ENCODE results near the gene BNIP3. TPM values are rescaled to one million over a fixed set of nuclear protein-coding genes. Genes with fewer than 3 reads are reported as not detected.

The BNIP3 gene
- total and polyA plus RNA-seq, 2 experiments from 2014 or later = 82.4 to 112 TPM

DNA sequence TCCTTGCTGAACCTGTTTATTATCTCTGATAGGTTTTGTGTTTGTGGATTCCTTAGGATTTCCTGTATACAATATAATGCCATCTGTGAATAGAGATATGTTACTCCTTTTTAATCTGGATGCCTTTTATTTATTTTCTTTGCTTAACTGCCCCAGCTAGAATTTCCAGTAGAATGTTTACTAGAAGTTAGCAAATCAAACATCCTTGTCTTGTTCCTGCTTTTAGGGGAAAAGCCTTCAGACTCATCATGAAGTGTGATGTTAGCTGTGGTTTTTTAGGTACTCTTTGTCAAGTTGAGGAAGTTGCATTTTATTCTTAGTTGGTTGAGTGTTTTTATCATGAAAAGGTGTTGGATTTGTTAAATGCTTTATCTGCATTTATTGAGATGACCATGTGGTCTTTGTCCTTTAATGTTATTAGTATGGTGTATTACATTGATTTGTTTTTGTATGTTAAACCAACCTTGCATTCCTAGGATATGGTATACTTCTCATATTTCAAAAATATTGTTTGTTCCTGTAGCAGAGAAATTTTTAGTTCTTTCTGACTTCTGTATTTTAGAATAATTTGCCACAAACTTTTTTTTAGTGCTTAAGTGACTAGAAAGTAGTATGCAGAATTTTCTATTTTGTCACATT, 56.6 kb downstream of the BNIP3 start:
- peaks cover 78% of the 10 kb centered on the region for H4K20me1 ChIP-seq (ENCODE audit: insufficient read depth, poor library complexity, severe bottlenecking)

DNA sequence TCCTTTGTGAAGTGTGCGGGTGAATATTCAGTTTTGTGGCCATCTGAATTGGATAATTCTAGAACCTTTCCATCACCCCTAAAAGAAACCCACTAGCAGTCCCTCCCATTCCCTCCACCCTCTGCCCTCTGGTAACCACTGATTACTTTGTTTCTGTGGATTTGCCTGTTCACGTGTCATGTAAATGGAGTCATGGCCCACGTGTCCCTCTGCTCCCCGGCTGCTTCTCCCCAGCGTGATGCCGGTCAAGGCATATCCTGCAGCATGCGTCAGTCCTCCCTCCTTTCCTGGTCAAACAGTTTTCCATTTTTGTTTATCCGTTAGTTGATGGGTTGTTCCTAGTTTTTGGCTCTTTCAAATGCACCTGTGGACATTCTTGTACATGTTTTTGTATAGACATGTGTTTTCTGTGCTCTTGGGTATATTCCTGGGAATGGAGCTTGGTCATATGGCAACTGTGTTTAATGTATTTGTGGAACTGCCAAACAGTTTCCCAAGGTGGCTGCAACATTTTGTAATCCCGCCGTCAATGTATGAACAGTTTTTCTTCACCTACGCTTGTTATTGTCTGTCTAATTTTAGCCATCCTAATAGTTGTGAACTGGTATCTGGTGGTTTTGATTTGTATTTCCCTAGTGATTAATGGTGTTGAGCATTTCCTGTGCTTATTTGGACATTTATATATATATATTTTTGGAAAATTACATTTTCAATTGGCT, 58.5 kb downstream of the BNIP3 start:
- no peak for TF ChIP-seq EZH2phosphoT487 (IDR thresholded peaks at IDR 0.05; ENCODE audit: low read depth, severe bottlenecking, unreplicated experiment)
- TF ChIP-seq, protein P1, sequence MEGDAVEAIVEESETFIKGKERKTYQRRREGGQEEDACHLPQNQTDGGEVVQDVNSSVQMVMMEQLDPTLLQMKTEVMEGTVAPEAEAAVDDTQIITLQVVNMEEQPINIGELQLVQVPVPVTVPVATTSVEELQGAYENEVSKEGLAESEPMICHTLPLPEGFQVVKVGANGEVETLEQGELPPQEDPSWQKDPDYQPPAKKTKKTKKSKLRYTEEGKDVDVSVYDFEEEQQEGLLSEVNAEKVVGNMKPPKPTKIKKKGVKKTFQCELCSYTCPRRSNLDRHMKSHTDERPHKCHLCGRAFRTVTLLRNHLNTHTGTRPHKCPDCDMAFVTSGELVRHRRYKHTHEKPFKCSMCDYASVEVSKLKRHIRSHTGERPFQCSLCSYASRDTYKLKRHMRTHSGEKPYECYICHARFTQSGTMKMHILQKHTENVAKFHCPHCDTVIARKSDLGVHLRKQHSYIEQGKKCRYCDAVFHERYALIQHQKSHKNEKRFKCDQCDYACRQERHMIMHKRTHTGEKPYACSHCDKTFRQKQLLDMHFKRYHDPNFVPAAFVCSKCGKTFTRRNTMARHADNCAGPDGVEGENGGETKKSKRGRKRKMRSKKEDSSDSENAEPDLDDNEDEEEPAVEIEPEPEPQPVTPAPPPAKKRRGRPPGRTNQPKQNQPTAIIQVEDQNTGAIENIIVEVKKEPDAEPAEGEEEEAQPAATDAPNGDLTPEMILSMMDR (IDR thresholded peaks at IDR 0.05; ENCODE audit: poor library complexity) = no peak
- TF ChIP-seq EZH2 (IDR thresholded peaks at IDR 0.05; ENCODE audit: borderline replicate concordance) = no peak
- Histone ChIP-seq H4K20me1 (ENCODE audit: insufficient read depth, poor library complexity, severe bottlenecking) (peaks cover 60% of the 10 kb centered on the region), H3K4me3 (no peak overlapping the region), H3K79me2 (peaks cover 80% of the 10 kb centered on the region), H3K27me3 (no peaks in the 10 kb centered on the region), H3K4me1 (ENCODE audit: insufficient read depth) (no peaks in the 10 kb centered on the region), H2AFZ (no peak overlapping the region), H3K9me3 (ENCODE audit: low read depth) (no peaks in the 10 kb centered on the region), H3K36me3 (replicated peaks; ENCODE audit: insufficient read depth, low read depth) (no peaks in the 10 kb centered on the region), H3K4me2 (no peak overlapping the region), H3K9me2 (replicated peaks; ENCODE audit: insufficient read depth) (no peaks in the 10 kb centered on the region), H3K27ac (no peak overlapping the region)
- DNase-seq (ENCODE audit: low spot score) = no peak
- 92% methylated on average over 11 of the region's 11 CpGs for WGBS (ENCODE audit: low lambda C conversion rate, missing lambda C conversion rate)

More for the DNA sequence above, 56.6 kb downstream of the BNIP3 start:
- H3K4me3 ChIP-seq = no peak overlapping the region
- no peaks in the 10 kb centered on the region for H3K27me3 ChIP-seq
- H3K79me2 ChIP-seq = peaks cover 99% of the 10 kb centered on the region
- DNase-seq (ENCODE audit: low spot score) = no peak
- H3K27ac ChIP-seq = no peak overlapping the region
- TF ChIP-seq, protein P1 (IDR thresholded peaks at IDR 0.05; ENCODE audit: poor library complexity) = no peak
- TF ChIP-seq EZH2phosphoT487 (IDR thresholded peaks at IDR 0.05; ENCODE audit: low read depth, severe bottlenecking, unreplicated experiment) (no peak), EZH2 (IDR thresholded peaks at IDR 0.05; ENCODE audit: borderline replicate concordance) (no peak)
- H3K9me3 ChIP-seq (ENCODE audit: low read depth) = no peaks in the 10 kb centered on the region
- no peaks in the 10 kb centered on the region for H3K9me2 ChIP-seq (replicated peaks; ENCODE audit: insufficient read depth)
- H3K36me3 ChIP-seq (replicated peaks; ENCODE audit: insufficient read depth, low read depth) = no peaks in the 10 kb centered on the region
- H2AFZ ChIP-seq = no peak overlapping the region
- H3K4me1 ChIP-seq (ENCODE audit: insufficient read depth) = no peaks in the 10 kb centered on the region
- no peak overlapping the region for H3K4me2 ChIP-seq

DNA sequence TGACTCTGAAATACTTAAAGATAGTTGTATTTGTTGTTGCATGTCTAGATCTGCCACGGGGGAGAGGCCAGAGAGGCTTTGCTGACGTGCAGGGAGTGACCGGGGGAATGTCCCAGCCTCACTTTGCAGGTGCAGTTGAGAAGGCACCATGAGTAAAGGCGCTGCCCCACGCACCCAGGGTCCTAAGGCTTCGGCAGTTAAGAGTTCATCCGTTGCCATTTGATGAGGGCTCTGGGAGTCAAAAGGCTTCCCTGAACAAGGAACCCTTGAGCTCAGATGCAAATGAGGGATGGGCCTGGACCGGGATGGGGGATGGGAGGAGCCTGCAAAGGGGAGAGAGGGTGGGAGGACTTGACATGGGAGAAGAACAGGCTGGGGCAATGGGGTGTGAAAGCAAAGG, 60.5 kb downstream of the BNIP3 start:
- no peak for TF ChIP-seq EZH2 (IDR thresholded peaks at IDR 0.05; ENCODE audit: borderline replicate concordance)
- TF ChIP-seq EZH2phosphoT487 (IDR thresholded peaks at IDR 0.05; ENCODE audit: low read depth, severe bottlenecking, unreplicated experiment) = no peak
- TF ChIP-seq, protein P1 (IDR thresholded peaks at IDR 0.05; ENCODE audit: poor library complexity) = no peak
- Histone ChIP-seq H3K4me3 (no peak overlapping the region), H3K9me2 (replicated peaks; ENCODE audit: insufficient read depth) (no peaks in the 10 kb centered on the region), H4K20me1 (ENCODE audit: insufficient read depth, poor library complexity, severe bottlenecking) (peaks cover 48% of the 10 kb centered on the region), H3K9me3 (ENCODE audit: low read depth) (no peaks in the 10 kb centered on the region), H3K4me2 (no peak overlapping the region), H2AFZ (no peak overlapping the region), H3K36me3 (replicated peaks; ENCODE audit: insufficient read depth, low read depth) (no peaks in the 10 kb centered on the region), H3K4me1 (ENCODE audit: insufficient read depth) (no peaks in the 10 kb centered on the region), H3K79me2 (peaks cover 69% of the 10 kb centered on the region), H3K27me3 (no peaks in the 10 kb centered on the region), H3K27ac (no peak overlapping the region)
- 82% methylated on average over 8 of the region's 8 CpGs for WGBS (ENCODE audit: low lambda C conversion rate, missing lambda C conversion rate)
- no peak for DNase-seq (ENCODE audit: low spot score)

All from hepatocyte (in vitro differentiated cells).